ENCODE results near the gene NOC2L. TPM values are rescaled to one million over a fixed set of nuclear protein-coding genes. Genes with fewer than 3 reads are reported as not detected.
"Not testable (repeated sequence)": the region's sequence is repeated elsewhere in the genome, so short reads cannot be mapped to it uniquely, and the experiment has no call there.

Gene NOC2L
- polyA plus RNA-seq, 3 donors, result 56.1 to 60.0 (median 59.4) TPM

DNA sequence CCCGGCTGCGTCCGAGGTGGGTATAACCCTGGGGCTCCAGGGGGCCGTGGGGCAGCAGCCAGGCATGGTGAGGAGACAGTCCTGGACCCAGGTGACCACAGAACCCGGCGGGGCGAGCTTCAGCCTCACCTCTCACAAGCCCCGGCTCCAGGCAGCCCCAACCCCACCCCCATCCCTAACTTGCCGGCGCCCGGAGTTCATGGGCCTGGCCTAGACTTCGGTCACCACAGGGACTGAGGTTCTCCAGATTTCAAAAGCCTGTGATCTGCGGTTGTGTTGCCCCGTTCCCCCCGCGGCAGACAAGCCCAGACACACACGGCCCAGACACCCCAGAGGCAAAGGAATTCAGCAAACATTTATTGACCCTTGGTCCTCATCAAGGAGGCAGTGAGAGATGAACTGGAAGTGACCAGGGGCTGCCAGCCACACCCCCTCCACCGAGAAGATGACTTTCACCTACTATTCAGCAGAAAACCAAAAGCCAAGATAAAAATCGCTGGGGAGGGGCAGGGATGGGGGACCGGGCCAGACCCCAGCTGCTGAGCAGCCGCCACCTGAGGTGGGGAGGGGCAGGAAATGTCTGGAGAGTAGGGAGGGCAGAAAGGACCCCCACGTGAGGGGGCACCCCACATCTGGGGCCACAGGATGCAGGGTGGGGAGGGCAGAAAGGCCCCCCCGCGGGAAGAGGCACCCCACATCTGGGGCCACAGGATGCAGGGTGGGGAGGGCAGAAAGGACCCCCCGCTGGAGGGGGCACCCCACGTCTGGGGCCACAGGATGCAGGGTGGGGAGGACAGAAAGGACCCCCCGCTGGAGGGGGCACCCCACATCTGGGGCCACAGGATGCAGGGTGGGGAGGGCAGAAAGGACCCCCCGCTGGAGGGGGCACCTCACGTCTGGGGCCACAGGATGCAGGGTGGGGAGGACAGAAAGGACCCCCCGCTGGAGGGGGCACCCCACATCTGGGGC, 36.9 kb upstream of the NOC2L start:
- no peak for DNase-seq (ENCODE audit: low read depth in 3 of 3, low spot score in 2 of 3)

DNA sequence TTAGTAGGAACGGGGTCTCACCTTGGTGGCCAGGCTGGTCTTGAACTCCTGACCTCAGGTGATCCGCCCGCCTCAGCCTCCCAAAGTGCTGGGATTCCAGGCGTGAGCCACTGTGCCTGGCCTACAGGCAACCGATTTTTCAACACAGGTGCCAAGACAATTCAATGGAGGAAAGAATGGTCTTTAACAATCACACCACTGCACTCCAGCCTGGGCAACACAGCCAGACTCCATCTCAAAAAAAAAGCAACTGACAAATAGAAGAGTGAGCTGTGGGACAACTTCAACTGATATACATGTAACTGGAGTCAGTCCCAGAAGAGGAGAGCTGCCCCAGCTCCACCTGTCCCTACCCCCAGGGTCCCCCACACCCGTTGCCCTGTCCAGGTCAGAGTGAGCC, 35.5 kb upstream of the NOC2L start:
- not testable (repeated sequence) for DNase-seq (ENCODE audit: low read depth in 3 of 3, low spot score in 2 of 3)

DNA sequence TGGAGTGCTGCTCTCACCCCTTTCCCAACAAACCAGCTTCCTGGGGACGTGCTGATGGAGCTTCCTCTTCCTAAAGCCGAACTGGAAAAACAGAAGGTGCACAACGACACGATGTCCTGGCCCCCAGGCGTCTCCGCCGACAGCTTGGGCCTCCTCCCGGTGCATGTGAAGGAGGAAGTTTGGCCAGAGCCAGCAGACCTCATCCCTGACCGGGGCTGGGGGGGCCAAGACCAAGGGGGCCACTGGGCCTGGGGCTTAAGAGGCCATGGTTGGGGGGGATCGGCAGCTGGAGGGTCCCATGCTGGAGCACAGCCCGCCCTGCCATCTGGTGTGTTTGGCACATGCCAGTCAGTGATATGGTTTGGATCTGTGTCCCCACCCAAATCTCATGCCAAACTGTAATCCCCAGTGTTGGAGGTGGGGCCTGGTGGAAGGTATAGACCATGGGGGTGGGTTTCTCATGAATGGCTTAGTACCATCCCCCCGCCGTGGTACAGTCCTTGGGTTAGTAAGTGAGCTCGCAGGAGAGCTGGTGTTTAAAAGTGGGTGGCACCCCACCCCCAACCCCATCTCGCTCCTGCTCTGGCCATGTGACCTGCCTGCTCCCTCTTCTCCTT, 34.4 kb upstream of the NOC2L start:
- no peak for DNase-seq (ENCODE audit: low read depth in 3 of 3, low spot score in 2 of 3)

DNA sequence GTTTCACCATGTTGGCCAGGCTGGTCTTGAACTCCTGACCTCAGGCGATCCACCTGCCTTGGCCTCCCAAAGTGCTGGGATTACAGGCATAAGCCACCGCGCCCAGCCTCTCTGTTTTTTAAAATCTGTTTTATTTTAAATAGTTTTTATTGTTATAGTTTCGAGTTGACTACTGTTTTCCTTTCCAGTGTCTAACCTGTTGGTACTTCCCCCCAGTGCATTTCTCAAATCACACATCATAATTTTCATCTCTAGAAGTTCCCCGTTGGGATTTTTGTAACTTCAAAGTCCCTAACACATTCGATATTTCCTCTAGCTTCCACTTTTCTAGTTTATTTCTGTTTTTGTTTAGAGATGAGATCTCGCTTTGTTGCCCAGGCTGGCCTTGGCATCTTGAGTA, 33.3 kb upstream of the NOC2L start:
- DNase-seq (ENCODE audit: low read depth in 3 of 3, low spot score in 2 of 3), result no peak

DNA sequence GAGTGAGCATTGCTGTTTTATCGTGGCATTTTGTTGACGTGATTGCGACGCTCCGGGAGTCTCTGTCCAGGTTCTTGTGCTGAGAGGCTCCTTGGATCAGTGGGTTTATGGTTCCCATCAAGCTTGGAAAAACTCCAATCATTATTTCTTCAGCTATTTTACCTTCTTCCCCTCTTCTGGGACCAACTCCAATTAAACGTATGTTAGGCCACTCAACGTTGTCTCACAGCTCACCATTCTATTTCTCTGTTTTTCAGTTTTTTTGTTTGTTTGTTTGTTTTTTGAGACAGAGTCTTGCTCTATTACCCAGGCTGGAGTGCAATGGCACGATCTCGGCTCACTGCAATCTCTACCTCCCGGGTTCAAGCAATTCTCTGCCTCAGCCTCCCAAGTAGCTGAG, 32.8 kb upstream of the NOC2L start:
- DNase-seq (ENCODE audit: low read depth in 3 of 3, low spot score in 2 of 3), result no peak

DNA sequence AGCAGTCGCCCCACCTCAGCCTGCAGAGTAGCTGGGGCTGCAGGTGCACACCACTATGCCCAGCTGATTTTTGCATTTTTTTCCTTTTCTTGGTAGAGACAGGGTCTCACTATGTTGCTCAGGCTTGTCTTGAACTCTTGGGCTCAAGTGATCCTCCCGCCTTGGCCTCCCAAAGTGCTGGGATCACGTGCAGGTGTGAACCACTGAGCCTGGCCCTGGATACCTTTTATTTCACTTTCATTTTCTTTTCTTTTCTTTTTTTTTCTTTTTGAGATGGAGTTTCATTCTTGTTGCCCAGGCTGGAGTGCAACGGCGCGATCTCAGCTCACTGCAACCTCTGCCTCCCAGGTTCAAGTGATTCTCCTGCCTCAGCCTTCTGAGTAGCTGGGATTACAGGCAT, 32.2 kb upstream of the NOC2L start:
- DNase-seq (ENCODE audit: low read depth in 3 of 3, low spot score in 2 of 3), result not testable (repeated sequence)

DNA sequence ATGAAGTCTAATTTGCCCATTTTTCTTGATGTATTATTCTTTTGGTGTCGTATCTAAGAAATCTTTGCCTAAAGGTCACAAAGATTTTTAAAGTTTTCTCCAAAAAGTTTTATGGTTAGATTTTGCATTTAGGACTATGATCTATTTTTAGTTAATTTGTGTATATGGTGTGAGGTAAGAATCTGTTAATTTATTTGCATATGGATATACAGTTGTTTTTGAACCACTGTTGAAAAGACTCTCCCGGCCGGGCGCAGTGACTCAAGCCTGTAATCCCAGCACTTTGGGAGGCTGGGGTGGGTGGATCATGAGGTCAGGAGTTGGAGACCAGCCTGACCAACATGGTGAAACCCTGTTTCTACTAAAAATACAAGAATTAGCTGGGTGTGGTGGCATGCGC, 29.0 kb upstream of the NOC2L start:
- DNase-seq (ENCODE audit: low read depth in 3 of 3, low spot score in 2 of 3), result not testable (repeated sequence)

DNA sequence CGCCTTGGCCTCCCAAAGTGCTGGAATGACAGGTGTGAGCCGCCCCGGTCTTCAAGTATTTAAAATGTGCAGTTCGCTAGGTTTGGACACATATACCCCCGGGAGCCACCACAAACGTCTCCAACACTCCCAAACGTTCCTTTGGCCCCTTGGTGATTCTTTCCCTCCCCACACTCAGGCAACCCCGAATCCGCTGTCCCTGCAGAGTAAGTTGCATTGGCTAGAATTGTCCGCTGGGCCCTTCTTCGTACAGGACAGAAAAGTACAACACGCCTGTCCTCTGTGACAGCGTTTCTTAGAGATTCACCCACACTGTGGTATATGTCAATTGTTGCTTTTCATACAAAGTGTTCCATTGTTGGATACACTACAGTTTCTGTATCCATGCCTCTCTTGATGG, 26.1 kb upstream of the NOC2L start:
- no peak for DNase-seq (ENCODE audit: low read depth in 3 of 3, low spot score in 2 of 3)

DNA sequence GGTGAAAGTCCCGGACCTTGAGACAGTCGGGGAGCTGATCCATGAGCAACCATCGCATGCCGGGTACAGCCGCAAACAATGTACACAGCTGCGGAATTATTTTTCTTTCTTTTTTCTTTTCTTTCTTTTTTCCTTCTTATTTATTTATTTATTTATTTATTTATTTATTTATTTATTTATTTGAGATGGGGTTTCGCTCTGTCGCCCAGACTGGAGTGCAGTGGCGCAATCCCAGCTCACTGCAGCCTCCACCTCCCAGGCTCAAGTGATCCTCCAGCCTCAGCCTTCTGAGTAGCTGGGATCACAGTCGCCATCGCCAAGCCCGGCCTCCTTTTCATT, 25.4 kb upstream of the NOC2L start:
- no peak for DNase-seq (ENCODE audit: low read depth in 3 of 3, low spot score in 2 of 3)

DNA sequence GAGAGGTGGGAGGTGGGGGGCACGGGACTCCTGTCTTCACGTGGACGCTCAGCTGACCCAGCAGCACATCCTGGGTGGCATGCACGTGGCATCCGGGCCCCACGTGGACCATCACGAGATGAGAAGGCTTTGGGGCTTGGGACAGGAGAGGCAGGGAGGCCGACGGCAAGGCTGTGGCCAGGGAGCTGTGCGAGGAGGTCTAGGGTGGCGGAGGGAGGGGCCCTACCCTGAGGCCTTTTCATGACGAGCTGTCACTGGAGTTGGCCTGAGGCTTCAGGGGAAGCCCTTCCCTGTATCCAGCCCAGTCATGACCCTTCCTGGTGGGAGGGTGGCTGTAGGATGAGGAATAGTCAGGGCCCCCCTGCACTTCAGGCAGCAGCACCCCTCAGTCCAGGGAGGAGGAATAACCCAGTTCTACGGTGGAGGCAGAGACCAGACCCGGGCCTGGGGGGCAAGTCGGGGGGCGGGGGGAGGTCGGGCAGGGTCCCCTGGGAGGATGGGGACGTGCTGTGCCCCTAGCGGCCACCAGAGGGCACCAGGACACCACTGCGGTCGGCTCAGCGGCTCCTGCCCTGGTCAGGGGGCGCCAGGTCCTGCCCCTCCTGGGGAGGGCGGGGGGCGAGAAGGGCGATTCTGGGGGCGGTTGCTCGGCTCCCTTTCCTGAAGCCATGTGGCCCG, 24.9 kb upstream of the NOC2L start:
- no peak for DNase-seq (ENCODE audit: low read depth in 3 of 3, low spot score in 2 of 3)

DNA sequence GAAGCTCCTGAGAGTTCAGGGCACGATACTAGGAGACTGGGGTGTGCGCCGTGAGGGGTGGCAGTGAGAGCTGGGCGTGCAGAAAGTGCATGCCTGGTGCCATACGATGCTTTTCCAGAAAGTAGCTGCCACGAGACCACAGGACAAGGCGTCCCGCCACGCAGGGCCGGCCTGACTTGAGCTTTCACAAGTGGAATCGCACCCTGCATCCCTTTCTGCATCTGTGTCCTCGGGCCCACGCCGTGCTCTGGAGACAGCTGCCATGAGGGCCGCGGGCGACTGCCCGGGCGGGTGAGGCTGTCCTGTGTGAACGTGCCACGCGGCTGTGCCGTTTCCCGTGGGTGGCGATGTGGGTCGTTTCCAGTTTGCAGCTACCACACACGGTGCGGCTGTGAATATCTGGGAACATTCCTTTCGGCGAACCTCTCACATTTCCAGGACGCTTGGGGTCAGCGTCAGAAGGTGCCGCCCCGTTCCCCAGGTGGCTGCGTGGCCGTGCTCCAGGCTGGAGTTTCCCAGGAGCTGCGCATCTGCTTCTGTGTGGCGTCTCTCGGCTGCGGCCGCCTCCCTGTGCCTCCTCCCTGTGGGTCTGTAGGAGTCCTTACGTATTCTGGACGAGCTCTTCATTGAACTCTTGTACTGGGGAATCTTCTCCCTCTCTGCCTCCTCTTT, 23.8 kb upstream of the NOC2L start:
- no peak for DNase-seq (ENCODE audit: low read depth in 3 of 3, low spot score in 2 of 3)

DNA sequence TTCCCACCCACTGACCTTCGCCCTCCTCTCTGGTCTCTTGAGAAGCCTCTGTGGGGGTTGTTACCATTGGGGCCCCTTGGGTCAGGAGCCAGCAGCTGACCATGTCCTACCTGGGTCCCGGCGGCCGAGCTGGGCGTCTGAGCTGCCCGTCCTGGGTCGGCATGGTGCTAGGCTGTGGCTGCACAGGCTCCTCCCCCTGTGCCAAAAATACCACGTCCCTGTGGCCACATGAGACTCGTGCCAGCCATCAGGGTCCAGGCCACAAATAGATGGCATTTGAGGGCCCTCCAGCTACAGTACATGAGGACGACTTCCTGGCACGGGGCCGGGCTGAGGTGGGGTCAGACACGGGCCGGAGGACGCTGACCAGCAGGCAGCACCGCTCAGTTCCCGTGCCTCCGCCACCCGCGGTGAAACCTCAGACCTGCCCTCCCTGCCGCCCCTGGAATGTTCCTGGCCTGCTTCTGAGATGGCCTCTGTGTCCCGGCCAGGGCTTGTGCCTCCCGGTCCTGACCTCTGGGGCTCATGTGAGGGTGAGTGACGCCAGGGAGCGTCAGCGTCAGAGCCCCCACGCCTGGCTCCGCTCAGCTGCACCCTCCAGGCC, 23.0 kb upstream of the NOC2L start, which contains the start of gene PERM1:
Gene PERM1, minus strand, starts transcription at position 139 of the 604 bp plus-strand sequence. CDS start 1,064 bp downstream, outside the sequence.
- DNase-seq (ENCODE audit: low read depth in 3 of 3, low spot score in 2 of 3), result no peak

DNA sequence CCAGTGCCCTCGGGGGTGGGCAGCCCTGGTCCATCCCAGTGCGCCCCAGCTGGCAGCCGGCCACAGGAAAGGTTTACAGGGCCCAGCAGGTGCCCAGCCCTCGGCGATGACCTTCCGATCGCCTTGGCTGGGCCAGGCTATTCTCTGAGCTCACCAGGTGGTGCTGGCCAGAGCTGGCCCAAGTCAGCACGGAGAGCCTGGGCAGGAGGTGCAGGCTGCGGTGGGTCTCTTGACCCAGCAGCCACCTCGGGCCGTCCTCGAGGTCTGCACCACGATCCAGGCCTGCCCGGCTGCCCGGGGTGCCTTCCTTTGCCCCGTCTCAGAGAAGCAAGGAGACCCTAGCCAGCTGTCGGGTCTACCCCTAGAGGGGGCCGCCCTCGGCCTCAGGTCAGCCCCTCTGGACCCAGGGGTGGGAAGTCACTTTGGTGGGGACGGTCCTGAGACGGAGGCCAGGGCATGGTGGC, 22.5 kb upstream of the NOC2L start:
- no peak for DNase-seq (ENCODE audit: low read depth in 3 of 3, low spot score in 2 of 3)

DNA sequence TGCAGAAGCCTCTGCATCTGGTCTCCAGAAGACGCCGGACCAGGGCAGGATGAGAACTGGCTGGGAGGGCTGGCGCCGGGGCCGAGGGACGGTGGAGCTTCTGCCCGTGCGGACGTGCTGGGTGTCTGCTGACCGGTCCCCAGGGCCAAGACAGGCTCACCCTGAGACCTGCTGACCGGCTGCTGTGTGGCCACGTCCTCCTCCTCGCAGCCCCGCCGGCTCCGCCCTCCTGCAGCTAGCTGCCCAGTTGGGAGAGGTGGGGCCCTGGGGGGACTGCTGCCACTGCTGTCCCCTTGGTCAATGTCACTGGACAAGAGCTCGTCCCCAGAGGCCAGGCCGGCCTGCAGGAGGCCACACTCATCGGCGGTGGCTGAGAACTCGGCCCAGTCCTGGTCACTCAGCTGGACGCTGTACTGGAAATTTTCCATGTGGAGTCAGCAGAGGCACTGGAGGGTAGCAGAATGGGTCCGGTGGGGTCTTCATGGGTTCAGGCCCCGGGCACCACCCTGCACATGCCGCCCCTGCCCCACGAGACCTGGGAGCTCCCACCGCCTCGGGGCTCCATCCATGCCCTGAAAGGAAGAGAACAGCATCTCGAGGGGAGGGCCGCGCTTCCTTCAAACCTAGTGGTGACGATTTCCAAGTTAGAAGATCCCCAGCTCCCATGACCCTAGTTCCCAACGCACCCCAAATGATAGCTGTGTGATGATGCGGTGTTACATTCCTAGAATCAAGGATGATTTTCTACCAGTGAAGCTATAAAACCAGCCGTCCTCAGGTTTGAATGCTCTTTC, 21.7 kb upstream of the NOC2L start:
- DNase-seq (ENCODE audit: low read depth in 3 of 3, low spot score in 2 of 3), result no peak

DNA sequence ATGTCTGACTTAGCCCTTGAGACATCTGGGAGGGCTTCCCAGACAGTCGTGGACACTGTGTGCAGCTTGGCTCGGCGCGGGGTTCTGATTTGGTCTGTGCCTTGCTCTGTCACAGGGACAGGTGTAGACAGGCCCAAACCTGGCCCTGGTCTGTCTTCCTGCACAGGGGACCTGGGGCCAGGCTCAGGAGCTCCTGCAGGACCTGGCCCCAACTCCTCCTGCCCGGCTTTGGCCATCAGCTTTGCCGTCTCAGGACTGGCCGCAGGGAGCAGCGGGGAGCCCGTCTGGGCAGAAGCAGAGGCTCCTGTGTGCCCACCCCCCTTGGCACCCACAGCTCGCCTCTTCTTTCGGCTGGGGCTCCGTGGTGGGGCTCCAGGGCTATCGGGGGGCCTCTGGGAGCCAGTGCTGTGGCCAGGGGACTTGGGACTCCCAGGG, 21.1 kb upstream of the NOC2L start:
- no peak for DNase-seq (ENCODE audit: low read depth in 3 of 3, low spot score in 2 of 3)

DNA sequence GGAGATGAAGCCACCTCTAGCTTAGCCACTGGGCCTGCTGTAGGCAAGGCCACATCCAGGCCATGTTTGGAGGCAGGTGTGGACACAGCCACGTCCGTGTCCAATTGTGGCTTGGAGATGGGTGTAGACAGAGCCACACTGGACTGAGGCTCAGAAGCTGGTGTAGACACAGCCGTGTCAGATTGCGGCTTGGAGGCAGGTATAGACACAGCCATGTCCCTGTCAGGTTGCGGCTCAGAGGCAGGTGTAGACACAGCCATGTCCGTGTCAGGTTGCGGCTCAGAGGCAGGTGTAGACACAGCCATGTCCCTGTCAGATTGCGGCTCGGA, 20.7 kb upstream of the NOC2L start:
- no peak for DNase-seq (ENCODE audit: low read depth in 3 of 3, low spot score in 2 of 3)

DNA sequence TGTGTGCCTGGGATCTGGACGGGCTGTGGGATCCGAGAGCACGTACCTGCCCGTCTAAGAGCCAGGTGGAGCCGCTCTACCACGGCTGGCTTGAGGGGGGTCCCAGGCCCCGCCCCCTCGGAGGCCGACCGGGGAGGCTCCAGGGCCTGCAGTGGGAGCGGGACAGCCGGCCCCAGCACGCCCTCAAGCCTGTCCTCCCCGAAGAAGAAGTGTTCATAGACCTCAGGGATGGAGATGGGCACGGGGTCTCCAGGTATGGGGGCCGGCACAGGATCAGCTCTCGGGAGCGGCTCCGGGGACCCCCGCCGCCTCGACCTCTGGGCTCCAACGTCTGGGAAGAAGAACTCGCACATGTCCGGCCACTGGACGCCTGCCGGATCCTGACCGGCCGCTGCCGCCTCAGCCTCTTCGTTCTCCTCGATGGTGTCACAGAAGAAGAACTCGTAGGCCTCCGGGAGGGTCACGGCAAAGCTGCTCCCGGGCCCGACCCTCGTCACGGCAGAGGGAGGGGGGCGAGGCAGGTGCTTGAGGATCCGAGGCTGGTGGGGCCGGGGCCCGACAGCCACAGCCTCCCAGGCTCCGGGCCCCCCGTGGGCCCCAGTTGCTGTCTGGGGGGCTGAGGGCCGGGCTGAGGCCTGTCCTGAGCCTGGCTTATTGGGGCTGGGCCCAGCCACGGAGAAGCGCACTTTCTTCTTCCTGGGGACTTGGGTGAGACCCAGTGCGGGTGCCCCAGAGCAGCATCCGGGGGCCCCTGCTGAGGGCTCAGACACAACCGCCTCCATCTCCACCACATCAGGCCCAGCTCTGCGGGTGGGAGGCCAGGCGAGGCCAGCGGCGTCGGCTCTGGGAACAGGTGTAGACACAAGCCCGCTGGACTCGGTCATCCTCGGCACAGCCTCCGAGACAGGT, 20.0 kb upstream of the NOC2L start:
- no peak for DNase-seq (ENCODE audit: low read depth in 3 of 3, low spot score in 2 of 3)

DNA sequence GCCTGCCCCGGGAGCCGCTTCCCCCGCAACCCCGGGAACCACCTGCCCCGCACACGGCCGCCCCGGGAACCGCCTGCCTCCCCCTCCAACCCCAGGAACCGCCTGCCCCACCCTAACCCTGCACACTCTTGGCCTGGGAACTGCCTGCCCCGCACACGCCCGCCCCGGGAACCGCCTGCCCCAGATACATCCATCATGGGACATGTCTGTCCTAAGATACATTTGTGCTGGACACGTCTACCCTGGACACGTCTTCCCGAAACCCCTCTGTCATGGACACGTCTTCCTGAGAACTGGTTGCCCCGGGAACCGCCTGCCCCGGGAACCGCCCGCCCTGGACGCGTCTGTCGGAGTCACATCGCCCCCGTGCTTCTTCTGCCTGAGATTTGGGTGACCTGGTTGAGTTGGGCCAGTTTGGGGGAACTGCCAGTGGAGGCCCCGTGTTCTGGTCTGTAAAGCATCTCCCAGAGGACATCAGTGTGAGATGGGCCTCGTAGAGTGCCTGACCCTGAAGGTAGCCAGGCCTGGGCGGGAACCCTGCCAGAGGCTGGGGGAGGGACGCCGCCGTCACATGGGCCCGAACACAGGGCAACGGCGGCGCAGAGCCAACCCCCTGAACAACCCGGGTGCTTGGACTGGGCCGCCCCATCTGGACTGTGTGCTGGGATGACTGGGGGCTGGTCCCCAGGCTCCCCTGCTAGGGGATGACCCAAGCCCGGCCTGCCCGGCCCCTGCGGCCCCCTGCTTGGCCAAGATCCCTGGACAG, 19.2 kb upstream of the NOC2L start:
- DNase-seq (ENCODE audit: low read depth in 3 of 3, low spot score in 2 of 3), result no peak

All from right renal cortex interstitium (tissue), 3 donors.